ENCODE data around the gene NFAM1.

The NFAM1 gene

GRCh38 chr22:42360348-42360747 lies 71.9 kb downstream of the NFAM1 start:
- DNase-seq (ENCODE audit: low read depth, low spot score) = no peak

- DNase-seq (ENCODE audit: low read depth, low spot score) = no peak
These were observed 73.3 kb downstream of the NFAM1 start for GRCh38 chr22:42358643-42359558.

GRCh38 chr22:42357634-42358296 lies 74.4 kb downstream of the NFAM1 start:
- DNase-seq (ENCODE audit: low read depth, low spot score) = no peak

GRCh38 chr22:42357221-42357620 lies 75.0 kb downstream of the NFAM1 start:
- DNase-seq (ENCODE audit: low read depth, low spot score) = no peak

- DNase-seq (ENCODE audit: low read depth, low spot score) = no peak
These were observed 75.7 kb downstream of the NFAM1 start for GRCh38 chr22:42356533-42356932.

GRCh38 chr22:42353883-42354727 lies 78.1 kb downstream of the NFAM1 start:
- DNase-seq (ENCODE audit: low read depth, low spot score) = no peak

- no peak for DNase-seq (ENCODE audit: low read depth, low spot score)
These were observed 81.8 kb downstream of the NFAM1 start for GRCh38 chr22:42350373-42350772.

- DNase-seq (ENCODE audit: low read depth, low spot score) = no peak
These were observed 84.8 kb downstream of the NFAM1 start for GRCh38 chr22:42347281-42347824.

- no peak for DNase-seq (ENCODE audit: low read depth, low spot score)
These were observed 85.5 kb downstream of the NFAM1 start for GRCh38 chr22:42346722-42347121.

GRCh38 chr22:42345458-42345857 lies 86.7 kb downstream of the NFAM1 start:
- no peak for DNase-seq (ENCODE audit: low read depth, low spot score)

GRCh38 chr22:42344361-42344905 lies 87.8 kb downstream of the NFAM1 start:
- no peak for DNase-seq (ENCODE audit: low read depth, low spot score)

GRCh38 chr22:42343531-42344081 lies 88.6 kb downstream of the NFAM1 start:
- no peak for DNase-seq (ENCODE audit: low read depth, low spot score)

- DNase-seq (ENCODE audit: low read depth, low spot score) = no peak
These were observed 89.1 kb downstream of the NFAM1 start for GRCh38 chr22:42343121-42343454.

GRCh38 chr22:42342426-42343120 lies 89.6 kb downstream of the NFAM1 start:
- DNase-seq (ENCODE audit: low read depth, low spot score) = no peak

GRCh38 chr22:42341779-42342178 lies 90.4 kb downstream of the NFAM1 start:
- DNase-seq (ENCODE audit: low read depth, low spot score) = no peak

- no peak for DNase-seq (ENCODE audit: low read depth, low spot score)
These were observed 91.3 kb downstream of the NFAM1 start for GRCh38 chr22:42340829-42341383.

- no peak for DNase-seq (ENCODE audit: low read depth, low spot score)
These were observed 92.1 kb downstream of the NFAM1 start for GRCh38 chr22:42340150-42340549.

GRCh38 chr22:42338479-42338878 lies 93.7 kb downstream of the NFAM1 start:
- DNase-seq (ENCODE audit: low read depth, low spot score) = no peak

- no peak for DNase-seq (ENCODE audit: low read depth, low spot score)
These were observed 94.8 kb downstream of the NFAM1 start for GRCh38 chr22:42337356-42337755.

- DNase-seq (ENCODE audit: low read depth, low spot score) = no peak
These were observed 95.5 kb downstream of the NFAM1 start for GRCh38 chr22:42336527-42337227.
